Neural cell (in vitro differentiated cells): ENCODE measurements around the gene NKG7.
A peak's percentile ranks its signal among the peaks of the same experiment; 100 is the strongest.

ENCODE experiments used
- CTCF ChIP-seq: fragments of 450-650 bp; IDR thresholded peaks from 2 replicates; pipeline ENCODE4 v1.5.1; 2014; ENCODE audit warnings: antibody characterized with exemption, mild to moderate bottlenecking, moderate library complexity; ENCODE audit not compliant: poor library complexity, severe bottlenecking
- EP300 ChIP-seq: fragments of 450-650 bp; conservative IDR thresholded peaks from 2 replicates; pipeline ENCODE4 v1.6.1; 2014; ENCODE audit warnings: antibody characterized with exemption, mild to moderate bottlenecking, moderate library complexity; ENCODE audit not compliant: poor library complexity, severe bottlenecking
- EZH2 ChIP-seq: fragments of 200-600, 300-800 bp; shearing (Covaris generic), sonication (generic); IDR thresholded peaks from 2 replicates; pipeline ENCODE4 v1.6.1; 2014; ENCODE audit warnings: antibody characterized with exemption, low read length, borderline replicate concordance, mild to moderate bottlenecking; ENCODE audit not compliant: insufficient read depth, poor library complexity, severe bottlenecking
- POLR2AphosphoS5 ChIP-seq: IDR thresholded peaks from 2 replicates; pipeline ENCODE4 v1.6.1; 2012
- RAD21 ChIP-seq: fragments of 450-650 bp; conservative IDR thresholded peaks from 2 replicates; pipeline ENCODE4 v1.6.1; 2014; ENCODE audit warnings: antibody characterized with exemption, mild to moderate bottlenecking, moderate library complexity
- REST ChIP-seq: IDR thresholded peaks from 2 replicates; pipeline ENCODE4 v1.6.1; 2012; ENCODE audit warnings: borderline replicate concordance
- SMC3 ChIP-seq: fragments of 450-650 bp; conservative IDR thresholded peaks from 2 replicates; pipeline ENCODE4 v1.6.1; 2014; ENCODE audit warnings: antibody characterized with exemption, mild to moderate bottlenecking, moderate library complexity; ENCODE audit not compliant: poor library complexity
- TAF1 ChIP-seq: IDR thresholded peaks from 2 replicates; pipeline ENCODE4 v1.6.1; 2012; ENCODE audit warnings: low read depth

DNA sequence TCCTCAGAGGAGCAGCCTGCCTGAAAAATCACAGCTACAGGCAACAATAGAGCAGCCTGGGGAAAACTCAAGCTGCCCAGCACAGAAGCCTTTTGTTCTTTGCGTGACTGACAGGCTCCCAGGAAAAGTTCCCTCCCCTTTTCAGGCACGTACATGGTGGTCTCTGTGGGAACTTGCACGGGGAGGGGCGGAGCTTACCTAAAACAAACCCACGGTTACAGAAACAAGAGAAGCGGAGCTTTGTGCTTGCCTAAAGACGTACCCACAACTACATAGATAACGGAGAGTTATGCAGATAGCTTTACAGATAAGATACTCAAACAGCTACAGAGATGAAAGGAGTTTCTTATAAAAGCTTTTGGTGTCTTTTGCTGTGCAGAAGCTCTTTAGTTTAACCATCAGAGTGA lies 17.7 kb downstream of the NKG7 start:
- peak; percentile 91 for TF ChIP-seq POLR2AphosphoS5
- TF ChIP-seq CTCF, result no peak
- no peak for TF ChIP-seq EP300
- no peak for TF ChIP-seq EZH2
- no peak for TF ChIP-seq SMC3
- TF ChIP-seq TAF1, result no peak
- TF ChIP-seq REST, result peak; percentile 65
- no peak for TF ChIP-seq RAD21
